Sigmoid colon (tissue), 7 donors: ENCODE measurements around the gene DUSP23. TPM values are rescaled to one million over a fixed set of nuclear protein-coding genes. Genes with fewer than 3 reads are reported as not detected.

ENCODE experiments used
- DNase-seq: peaks from one replicate; pipeline ENCODE4 v3.0.0-alpha.2; 2019
- H3K27ac ChIP-seq, 4 donors: fragments of 200-600 bp; sonication (generic); one replicate each; pipeline ENCODE4 v1.5.1; 2016 to 2019; ENCODE audit warnings: mild to moderate bottlenecking in 1 of 4
- H3K27me3 ChIP-seq, 3 donors: fragments of 200-600 bp; sonication (generic); one replicate each; pipeline ENCODE4 v1.5.1; 2019; ENCODE audit warnings: mild to moderate bottlenecking in 1 of 3
- H3K36me3 ChIP-seq, 4 donors: fragments of 200-600 bp; sonication (generic); one replicate each; pipeline ENCODE4 v1.5.1; 2016 to 2019
- H3K4me1 ChIP-seq, 4 donors: fragments of 200-600 bp; sonication (generic); one replicate each; pipeline ENCODE4 v1.5.1; 2017 to 2019
- H3K4me3 ChIP-seq, 4 donors: fragments of 200-600 bp; sonication (generic); one replicate each; pipeline ENCODE4 v1.5.1; 2017 to 2019; ENCODE audit warnings: mild to moderate bottlenecking in 2 of 4, moderate library complexity in 1 of 4
- H3K9me3 ChIP-seq, 4 donors: fragments of 200-600 bp in 3 of 4; sonication (generic) in 3 of 4; one replicate each; pipeline versions ENCODE4 v1.5.1 to v1.6.1; 2013 to 2019
- CTCF ChIP-seq, 4 experiments: fragments of 450-650 bp in 3 of 4; fragments of 200-600 bp in 1 of 4; IDR thresholded peaks; one replicate each; pipeline ENCODE4 v1.5.1; 2016 to 2019; ENCODE audit warnings: antibody characterized with exemption in 4 of 4, mild to moderate bottlenecking in 3 of 4, moderate library complexity in 2 of 4
- EP300 ChIP-seq, 4 donors: sonication (generic); formaldehyde crosslinking; IDR thresholded peaks; one replicate each; pipeline ENCODE4 v1.6.1; 2017; ENCODE audit warnings: antibody characterized with exemption in 4 of 4
- POLR2A ChIP-seq, 2 donors: fragments of 450-650 bp; IDR thresholded peaks; one replicate each; pipeline ENCODE4 v1.6.1; 2016; ENCODE audit warnings: antibody characterized with exemption in 2 of 2, mild to moderate bottlenecking in 2 of 2, moderate library complexity in 2 of 2
- POLR2AphosphoS5 ChIP-seq, 4 donors: sonication (generic); formaldehyde crosslinking; IDR thresholded peaks; one replicate each; pipeline ENCODE4 v1.6.1; 2017; ENCODE audit warnings: antibody characterized with exemption in 4 of 4
- WGBS, 2 donors: extraction: QIAGEN DNeasy Blood & Tissue Kit; methylation state at CpG; one replicate each; pipeline ENCODE4 v1.1.7; 2013; 5-methylcytosine and 5-hydroxymethylcytosine counted together
- intact Hi-C: fragments of 100-400 bp; cut with DNase I; formaldehyde crosslinking; loops from one replicate; pipeline ENCODE4 v1.15.1; 2023
- polyA plus RNA-seq, 3 donors: library from polyadenylated mRNA; stranded (reverse); fragments of 200-250 nt; gene quantifications; one replicate each; pipeline ENCODE4 v1.2.3, GENCODE V29; 2013
- total RNA-seq, 4 donors: library from RNA; depleted of rRNA; stranded (reverse); fragments of >200 nt; gene quantifications; one replicate each; pipeline ENCODE4 v1.1.0, GENCODE V29; 2016
- donor health status: healthy with polysubstance abuse.
- donor health status: Bipolar disorder and iron deficiency.
- donor health status: healthy.

The DUSP23 gene
- total and polyA plus RNA-seq, 7 donors, result 40.4 to 88.7 (median 59.1) TPM

GRCh38 chr1:159765806-159766205 is 15.0 kb upstream of the DUSP23 start:
- intact Hi-C loops, result no loop called here
- no peak for TF ChIP-seq POLR2A (IDR thresholded peaks at IDR 0.05)
- no peak for TF ChIP-seq CTCF (IDR thresholded peaks at IDR 0.05)
- no peak for TF ChIP-seq POLR2AphosphoS5 (IDR thresholded peaks at IDR 0.05)
- no peak for TF ChIP-seq EP300 (IDR thresholded peaks at IDR 0.05)
- DNase-seq, result no peak
- H3K27me3 ChIP-seq, result no peaks in the 10 kb centered on the region
- H3K4me1 ChIP-seq, result no peaks in the 10 kb centered on the region
- H3K4me3 ChIP-seq, result no peak overlapping the region
- WGBS, 2 donors, result 80 to 88% methylated on average over 3 of the region's 3 CpGs
- no peaks in the 10 kb centered on the region for H3K36me3 ChIP-seq
- no peak overlapping the region for H3K27ac ChIP-seq
- no peaks in the 10 kb centered on the region for H3K9me3 ChIP-seq

DNA sequence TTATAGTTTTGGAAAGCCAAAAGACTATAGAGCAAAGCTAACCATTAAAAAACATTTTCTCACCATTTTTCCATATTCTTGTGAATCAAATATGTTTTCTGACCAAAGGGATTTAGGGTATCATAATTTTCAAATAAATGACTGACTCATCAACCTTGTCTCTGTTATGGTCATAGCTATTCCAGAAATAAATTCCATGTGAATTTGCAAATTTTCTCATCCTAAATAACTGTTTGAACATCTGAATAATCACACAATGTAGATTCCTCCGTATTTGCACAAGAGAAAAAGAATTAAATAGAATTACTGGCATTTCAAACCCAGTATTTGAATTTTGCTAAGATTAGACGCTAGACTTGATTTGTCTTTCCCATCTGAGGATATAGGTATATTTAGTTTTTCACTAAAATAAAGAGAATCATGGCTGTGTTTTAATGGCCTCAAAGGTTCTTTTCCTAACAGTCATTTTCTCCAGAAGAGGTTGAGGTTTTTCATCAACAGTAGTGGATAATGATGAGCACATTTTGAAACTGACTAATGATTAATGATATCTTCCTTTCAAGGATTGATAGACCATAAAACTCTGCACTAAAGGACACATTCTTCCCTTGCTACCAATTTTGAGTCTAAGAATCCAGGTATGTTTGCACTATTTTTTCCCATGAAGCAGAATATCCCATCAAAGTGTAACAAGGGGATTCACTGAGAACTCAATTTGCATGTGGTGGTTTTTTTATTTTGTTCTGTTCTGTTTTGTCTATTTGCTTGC is 9.5 kb upstream of the DUSP23 start:
- no peak overlapping the region for H3K4me3 ChIP-seq
- H3K27me3 ChIP-seq, result no peaks in the 10 kb centered on the region
- 93 to 95% methylated on average over 2 of the region's 2 CpGs for WGBS, 2 donors
- H3K36me3 ChIP-seq, result no peaks in the 10 kb centered on the region
- intact Hi-C loops, result no loop called here
- H3K27ac ChIP-seq, result no peak overlapping the region
- H3K4me1 ChIP-seq, result no peaks in the 10 kb centered on the region
- no peak for TF ChIP-seq POLR2AphosphoS5 (IDR thresholded peaks at IDR 0.05)
- TF ChIP-seq POLR2A (IDR thresholded peaks at IDR 0.05), result no peak
- TF ChIP-seq CTCF (IDR thresholded peaks at IDR 0.05), result no peak
- no peak for TF ChIP-seq EP300 (IDR thresholded peaks at IDR 0.05)
- no peaks in the 10 kb centered on the region for H3K9me3 ChIP-seq
- no peak for DNase-seq

DNA sequence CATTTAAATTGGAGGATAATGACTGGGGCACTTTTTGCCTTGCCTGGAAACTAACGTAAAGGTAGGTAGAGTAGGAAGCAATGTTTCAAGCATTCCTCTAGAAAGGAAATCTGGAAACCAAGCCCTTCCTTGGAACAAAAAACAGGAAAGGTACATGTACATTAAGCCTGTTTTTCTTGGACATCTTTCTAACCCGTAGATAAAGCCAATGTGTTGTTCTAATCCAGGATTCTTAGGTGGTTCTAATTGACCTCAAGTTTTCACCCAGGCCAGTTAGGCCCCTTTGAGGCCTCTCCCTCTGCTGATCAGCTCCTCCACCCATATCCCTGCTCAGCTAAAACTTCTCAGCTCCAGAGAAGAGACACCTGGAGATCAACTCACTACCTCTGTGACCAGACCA is 6.3 kb upstream of the DUSP23 start:
- intact Hi-C loops, result no loop called here
- WGBS, 2 donors, result 86 to 88% methylated on average over 2 of the region's 2 CpGs

DNA sequence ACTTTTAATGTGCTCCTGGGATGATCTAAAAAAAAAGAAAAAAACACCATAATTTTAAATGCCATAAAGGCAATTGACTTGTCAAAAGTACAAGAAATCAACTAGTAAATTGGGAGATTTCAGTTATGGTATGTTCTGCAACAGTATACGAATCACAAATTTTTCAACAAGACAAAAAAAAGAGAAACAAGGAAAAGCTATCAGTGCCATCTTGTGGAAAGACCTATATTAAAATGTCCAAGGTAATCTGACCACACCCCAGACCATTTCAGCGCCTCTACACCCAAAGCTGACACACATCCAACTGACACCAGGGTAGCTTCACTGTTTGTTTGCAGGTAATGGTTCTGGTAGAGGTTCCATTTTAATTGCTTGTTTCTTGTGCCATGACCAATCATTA is 5.0 kb upstream of the DUSP23 start:
- Histone ChIP-seq H3K27ac (no peak overlapping the region), H3K9me3 (no peaks in the 10 kb centered on the region), H3K4me1 (peaks cover 0 to 6% (median 0%) of the 10 kb centered on the region in 4 donors), H3K4me3 (no peak overlapping the region), H3K36me3 (no peaks in the 10 kb centered on the region), H3K27me3 (no peaks in the 10 kb centered on the region)
- intact Hi-C loops, result no loop called here
- DNase-seq, result no peak
- no peak for TF ChIP-seq POLR2AphosphoS5 (IDR thresholded peaks at IDR 0.05)
- no peak for TF ChIP-seq POLR2A (IDR thresholded peaks at IDR 0.05)
- no peak for TF ChIP-seq CTCF (IDR thresholded peaks at IDR 0.05)
- TF ChIP-seq EP300 (IDR thresholded peaks at IDR 0.05), result no peak
- WGBS, 2 donors, result 28 to 73% methylated on average over 2 of the region's 2 CpGs

More for the DNA sequence above, 6.3 kb upstream of the DUSP23 start:
- H3K4me1 ChIP-seq, result no peaks in the 10 kb centered on the region
- H3K27me3 ChIP-seq, result no peaks in the 10 kb centered on the region
- peak overlapping the region in 1 of 4 donors; percentile 35 for H3K27ac ChIP-seq
- no peaks in the 10 kb centered on the region for H3K9me3 ChIP-seq
- DNase-seq, result no peak
- no peak overlapping the region for H3K4me3 ChIP-seq
- H3K36me3 ChIP-seq, result no peaks in the 10 kb centered on the region
- TF ChIP-seq CTCF (IDR thresholded peaks at IDR 0.05) (no peak), POLR2AphosphoS5 (IDR thresholded peaks at IDR 0.05) (no peak), EP300 (IDR thresholded peaks at IDR 0.05) (no peak), POLR2A (IDR thresholded peaks at IDR 0.05) (no peak)
